ENCODE measurements around the gene BMP6. TPM values are rescaled to one million over a fixed set of nuclear protein-coding genes. Genes with fewer than 3 reads are reported as not detected.

BMP6 gene
- total and polyA plus RNA-seq, 2 donors from 2014 or later, result 5.0 to 10.0 TPM

DNA sequence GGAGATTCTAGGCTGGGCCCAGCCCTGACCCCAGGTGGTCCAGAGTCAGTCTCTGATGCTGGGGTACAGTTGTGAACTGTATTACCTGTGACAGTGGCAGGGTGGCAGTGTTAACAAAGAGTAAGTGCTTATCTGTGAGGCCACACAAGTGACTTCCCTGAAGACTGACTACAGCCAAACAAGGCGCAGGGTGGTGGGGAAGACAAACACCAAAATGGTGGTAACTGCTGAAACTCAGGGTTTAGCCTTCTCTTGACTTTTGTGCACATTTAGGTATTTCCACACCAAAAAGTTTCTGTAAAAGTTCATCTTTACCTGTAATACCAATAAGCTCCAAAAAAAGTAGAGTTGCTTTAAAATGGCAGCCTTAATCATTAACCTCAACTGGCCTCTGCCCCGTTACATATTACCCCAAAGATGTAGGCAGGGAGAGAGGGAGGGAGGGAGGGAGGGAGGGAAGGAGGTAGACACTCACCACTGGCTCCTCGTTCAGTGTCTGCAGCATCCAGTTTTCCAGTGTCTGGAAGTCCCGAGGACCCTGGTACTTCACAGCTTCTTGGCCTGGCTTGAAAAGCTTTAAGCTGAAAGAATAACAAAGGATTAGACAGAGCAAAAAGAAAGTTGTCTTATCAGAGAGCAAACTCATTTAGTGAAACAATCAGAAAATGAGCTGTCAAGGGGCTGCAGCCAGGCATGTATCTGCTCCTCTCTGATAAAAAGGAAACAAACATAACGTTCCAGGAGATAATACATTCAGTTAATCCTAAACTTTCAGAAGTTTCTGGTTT lies 173.4 kb downstream of the BMP6 start:
- Histone ChIP-seq H3K36me3 (ENCODE audit: control insufficient read depth in 2 of 3, insufficient read depth in 3 of 3, low read length in 3 of 3) (peaks cover 5 to 66% (median 51%) of the 10 kb centered on the region in 3 donors), H3K27me3 (ENCODE audit: control insufficient read depth, insufficient read depth, low read length) (no peaks in the 10 kb centered on the region), H3K4me1 (ENCODE audit: control insufficient read depth in 2 of 3, insufficient read depth in 2 of 3, low read depth in 1 of 3, low read length in 3 of 3) (peaks cover 0 to 8% (median 7%) of the 10 kb centered on the region in 3 donors), H3K9ac (ENCODE audit: low read length in 3 of 3) (no peak overlapping the region), H3K9me3 (ENCODE audit: control insufficient read depth in 2 of 3, insufficient read depth in 1 of 3, low read length in 3 of 3) (no peaks in the 10 kb centered on the region), H3K27ac (ENCODE audit: low read depth in 2 of 2, low read length in 2 of 2) (no peak overlapping the region), H3K4me3 (ENCODE audit: low read length in 3 of 3) (no peak overlapping the region)
- FAIRE-seq (no peak), DNase-seq (peak in 3 of 5 donors; percentile 29 to 63 (median 29))
- intact Hi-C loops (cut with DNase I), result no loop called here
- TF ChIP-seq, protein P1, sequence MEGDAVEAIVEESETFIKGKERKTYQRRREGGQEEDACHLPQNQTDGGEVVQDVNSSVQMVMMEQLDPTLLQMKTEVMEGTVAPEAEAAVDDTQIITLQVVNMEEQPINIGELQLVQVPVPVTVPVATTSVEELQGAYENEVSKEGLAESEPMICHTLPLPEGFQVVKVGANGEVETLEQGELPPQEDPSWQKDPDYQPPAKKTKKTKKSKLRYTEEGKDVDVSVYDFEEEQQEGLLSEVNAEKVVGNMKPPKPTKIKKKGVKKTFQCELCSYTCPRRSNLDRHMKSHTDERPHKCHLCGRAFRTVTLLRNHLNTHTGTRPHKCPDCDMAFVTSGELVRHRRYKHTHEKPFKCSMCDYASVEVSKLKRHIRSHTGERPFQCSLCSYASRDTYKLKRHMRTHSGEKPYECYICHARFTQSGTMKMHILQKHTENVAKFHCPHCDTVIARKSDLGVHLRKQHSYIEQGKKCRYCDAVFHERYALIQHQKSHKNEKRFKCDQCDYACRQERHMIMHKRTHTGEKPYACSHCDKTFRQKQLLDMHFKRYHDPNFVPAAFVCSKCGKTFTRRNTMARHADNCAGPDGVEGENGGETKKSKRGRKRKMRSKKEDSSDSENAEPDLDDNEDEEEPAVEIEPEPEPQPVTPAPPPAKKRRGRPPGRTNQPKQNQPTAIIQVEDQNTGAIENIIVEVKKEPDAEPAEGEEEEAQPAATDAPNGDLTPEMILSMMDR (IDR thresholded peaks at IDR 0.05; ENCODE audit: borderline replicate concordance, extremely low read depth, insufficient read depth), result peak; percentile 29

DNA sequence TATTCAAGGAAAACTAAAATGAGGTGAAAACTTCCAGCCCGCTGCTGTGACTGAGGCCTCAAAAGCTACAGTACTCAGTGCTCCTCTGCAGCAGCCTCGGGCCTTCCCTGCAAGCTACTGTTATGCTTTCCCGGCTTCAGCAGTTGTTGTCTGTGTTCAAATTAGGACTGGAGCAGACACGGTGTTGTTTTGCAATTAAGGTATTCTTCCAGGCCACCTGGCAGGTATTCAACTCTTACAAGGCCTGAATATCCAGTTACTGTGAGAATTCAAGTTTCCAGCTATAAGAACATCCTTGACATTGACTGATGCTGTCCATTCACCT lies 174.0 kb downstream of the BMP6 start:
- Histone ChIP-seq H3K4me1 (ENCODE audit: control insufficient read depth in 2 of 3, insufficient read depth in 2 of 3, low read depth in 1 of 3, low read length in 3 of 3) (peaks cover 0 to 10% (median 8%) of the 10 kb centered on the region in 3 donors), H3K27ac (ENCODE audit: low read depth in 2 of 2, low read length in 2 of 2) (no peak overlapping the region), H3K27me3 (ENCODE audit: control insufficient read depth, insufficient read depth, low read length) (no peaks in the 10 kb centered on the region), H3K9ac (ENCODE audit: low read length in 3 of 3) (no peak overlapping the region), H3K36me3 (ENCODE audit: control insufficient read depth in 2 of 3, insufficient read depth in 3 of 3, low read length in 3 of 3) (peaks cover 5 to 63% (median 48%) of the 10 kb centered on the region in 3 donors), H3K4me3 (ENCODE audit: low read length in 3 of 3) (no peak overlapping the region), H3K9me3 (ENCODE audit: control insufficient read depth in 2 of 3, insufficient read depth in 1 of 3, low read length in 3 of 3) (no peaks in the 10 kb centered on the region)
- TF ChIP-seq, protein P1 (IDR thresholded peaks at IDR 0.05; ENCODE audit: borderline replicate concordance, extremely low read depth, insufficient read depth), result no peak
- intact Hi-C loops (cut with DNase I), result no loop called here
- DNase-seq (no peak), FAIRE-seq (no peak)

DNA sequence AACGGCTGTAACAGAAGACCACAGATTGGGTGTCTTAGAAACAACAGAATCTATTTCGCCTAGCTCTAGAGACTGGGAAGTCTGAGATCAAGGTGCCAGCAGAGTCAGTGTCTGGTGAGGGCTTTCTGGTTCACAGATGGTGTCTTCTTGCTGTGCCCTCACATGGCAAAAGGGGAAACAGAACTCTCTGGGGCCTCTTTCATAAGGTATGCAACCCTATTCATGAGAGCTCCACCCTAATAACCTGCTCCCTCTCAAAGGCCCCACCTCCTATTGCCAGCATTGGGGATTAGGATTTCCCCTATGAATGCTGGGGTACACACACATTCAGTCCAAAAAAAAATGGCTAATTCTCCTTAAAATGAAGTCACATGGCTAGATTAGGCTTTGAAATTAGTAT lies 174.7 kb downstream of the BMP6 start:
- Histone ChIP-seq H3K9ac (ENCODE audit: low read length in 3 of 3) (no peak overlapping the region), H3K4me1 (ENCODE audit: control insufficient read depth in 2 of 3, insufficient read depth in 2 of 3, low read depth in 1 of 3, low read length in 3 of 3) (peaks cover 0 to 13% (median 8%) of the 10 kb centered on the region in 3 donors), H3K27me3 (ENCODE audit: control insufficient read depth, insufficient read depth, low read length) (no peaks in the 10 kb centered on the region), H3K27ac (ENCODE audit: low read depth in 2 of 2, low read length in 2 of 2) (no peak overlapping the region), H3K36me3 (ENCODE audit: control insufficient read depth in 2 of 3, insufficient read depth in 3 of 3, low read length in 3 of 3) (peaks cover 5 to 56% (median 40%) of the 10 kb centered on the region in 3 donors), H3K4me3 (ENCODE audit: low read length in 3 of 3) (no peak overlapping the region), H3K9me3 (ENCODE audit: control insufficient read depth in 2 of 3, insufficient read depth in 1 of 3, low read length in 3 of 3) (no peaks in the 10 kb centered on the region)
- TF ChIP-seq, protein P1 (IDR thresholded peaks at IDR 0.05; ENCODE audit: borderline replicate concordance, extremely low read depth, insufficient read depth), result no peak
- intact Hi-C loops (cut with DNase I), result no loop called here
- FAIRE-seq, result no peak
- DNase-seq, result no peak
